Stimulated activated naive CD4-positive, alpha-beta T cell treated with Interleukin-2 at 50 U/mL for 16 hours (primary cell): ENCODE results near the gene LANCL1.

Experiments used
- DNase-seq: peaks from one replicate; lab custom pipeline; 2025; lab: John Stamatoyannopoulos, UW

Gene LANCL1

GRCh38 chr2:210389856-210390255 is 86.7 kb downstream of the LANCL1 start:
- no peak for DNase-seq

GRCh38 chr2:210388148-210388547 is 88.4 kb downstream of the LANCL1 start:
- DNase-seq: no peak

GRCh38 chr2:210387074-210387473 is 89.5 kb downstream of the LANCL1 start:
- no peak for DNase-seq
